HepG2 (cell line): Measurements from ENCODE around the gene COX6B1. TPM values are rescaled to one million over a fixed set of nuclear protein-coding genes. Genes with fewer than 3 reads are reported as not detected.

ENCODE experiments used
- E2F5 ChIP-seq: sonication (generic); formaldehyde crosslinking; conservative IDR thresholded peaks from 2 replicates; pipeline ENCODE4 v1.4.0; 2020; ENCODE audit warnings: missing genetic modification reagents
- ELF3 ChIP-seq: IDR thresholded peaks from 2 replicates; pipeline ENCODE4 v1.6.1; 2016; ENCODE audit warnings: missing genetic modification reagents, missing compliant biosample characterization
- EP300 ChIP-seq, 3 experiments: sonication (generic) in 1 of 3; formaldehyde crosslinking in 1 of 3; IDR thresholded peaks; 2 replicates each; pipeline versions ENCODE4 v1.5.1 to v1.6.1; 2011 to 2020; ENCODE audit warnings: low read depth in 2 of 3, low read length in 2 of 3, borderline replicate concordance in 1 of 3, improper control_type of control experiment in 1 of 3, mild to moderate bottlenecking in 1 of 3, missing genetic modification reagents in 1 of 3, moderate library complexity in 1 of 3
- GATAD1 ChIP-seq: IDR thresholded peaks from 2 replicates; pipeline ENCODE4 v1.6.1; 2016; ENCODE audit warnings: missing genetic modification reagents, missing compliant biosample characterization
- HNRNPL ChIP-seq: fragments of 200-400 bp; formaldehyde crosslinking; IDR thresholded peaks from 2 replicates; pipeline ENCODE4 v1.6.1; 2017; ENCODE audit warnings: mild to moderate bottlenecking, low read depth, low read length
- IKZF5 ChIP-seq: IDR thresholded peaks from 2 replicates; pipeline ENCODE4 v1.6.1; 2018; ENCODE audit warnings: missing genetic modification reagents, mild to moderate bottlenecking, missing compliant biosample characterization
- RXRA ChIP-seq: sonication (generic); formaldehyde crosslinking; IDR thresholded peaks from 2 replicates; pipeline ENCODE4 v1.5.1; 2020; ENCODE audit warnings: missing genetic modification reagents
- SMAD3 ChIP-seq: sonication (generic); formaldehyde crosslinking; IDR thresholded peaks from 2 replicates; pipeline ENCODE4 v1.4.0; 2020; ENCODE audit warnings: missing genetic modification reagents
- SP4 ChIP-seq: sonication (generic); formaldehyde crosslinking; IDR thresholded peaks from 2 replicates; pipeline ENCODE4 v1.8.1; 2023; ENCODE audit warnings: mild to moderate bottlenecking, missing genetic modification reagents
- TARDBP ChIP-seq: sonication (generic); formaldehyde crosslinking; IDR thresholded peaks from 2 replicates; pipeline ENCODE4 v1.8.0; 2022; ENCODE audit warnings: mild to moderate bottlenecking, missing genetic modification reagents
- TEAD3 ChIP-seq: optimal IDR thresholded peaks from 2 replicates; pipeline ENCODE3; 2016; ENCODE audit warnings: borderline replicate concordance
- ZBTB42 ChIP-seq: sonication (generic); formaldehyde crosslinking; IDR thresholded peaks from 2 replicates; pipeline ENCODE4 v1.5.0; 2020; ENCODE audit warnings: mild to moderate bottlenecking, missing genetic modification reagents
- ZNF138 ChIP-seq: sonication (generic); formaldehyde crosslinking; IDR thresholded peaks from 2 replicates; pipeline ENCODE4 v1.5.0; 2020; ENCODE audit warnings: mild to moderate bottlenecking, low read depth, missing genetic modification reagents
- ZNF160 ChIP-seq: sonication (generic); formaldehyde crosslinking; IDR thresholded peaks from 2 replicates; pipeline ENCODE4 v1.8.0; 2022; ENCODE audit warnings: mild to moderate bottlenecking, inconsistent platforms, missing genetic modification reagents
- ZNF256 ChIP-seq: sonication (generic); formaldehyde crosslinking; conservative IDR thresholded peaks from 2 replicates; pipeline ENCODE4 v1.4.0; 2020; ENCODE audit warnings: missing genetic modification reagents
- ZNF263 ChIP-seq: sonication (generic); formaldehyde crosslinking; IDR thresholded peaks from 2 replicates; pipeline ENCODE4 v1.4.0; 2020; ENCODE audit warnings: missing genetic modification reagents
- ZNF292 ChIP-seq: sonication (generic); formaldehyde crosslinking; IDR thresholded peaks from 2 replicates; pipeline ENCODE4 v1.8.1; 2022; ENCODE audit warnings: mild to moderate bottlenecking, low read depth, missing genetic modification reagents, borderline replicate concordance
- ZNF326 ChIP-seq: sonication (generic); formaldehyde crosslinking; IDR thresholded peaks from 2 replicates; pipeline ENCODE4 v1.4.0; 2020; ENCODE audit warnings: missing genetic modification reagents, borderline replicate concordance
- ZNF609 ChIP-seq: sonication (generic); formaldehyde crosslinking; IDR thresholded peaks from 2 replicates; pipeline ENCODE4 v1.4.0; 2020; ENCODE audit warnings: mild to moderate bottlenecking, missing genetic modification reagents, borderline replicate concordance
- ZNF691 ChIP-seq: sonication (generic); formaldehyde crosslinking; IDR thresholded peaks from 2 replicates; pipeline ENCODE4 v1.4.0; 2020; ENCODE audit warnings: missing genetic modification reagents, low read depth, mild to moderate bottlenecking, borderline replicate concordance
- polyA plus RNA-seq, 8 experiments: library from polyadenylated mRNA; depleted of rRNA in 3 of 8; stranded (reverse) in 7 of 8; unstranded in 1 of 8; fragments of >200 nt; fragmentation: Illumina TruSeq in 4 of 8; extraction: Trizol in 4 of 8; gene quantifications; 2 replicates each; pipeline versions ENCODE4 v1.2.1 to v1.2.3, GENCODE V29; 2011 to 2016; ENCODE audit warnings: low read depth in 4 of 8, missing spikeins in 1 of 8, mixed read lengths in 1 of 8; ENCODE audit not compliant: insufficient read depth in 1 of 8
- total RNA-seq, 5 experiments: library from RNA; depleted of rRNA; stranded (reverse); fragments of >200 nt; fragmentation: Illumina TruSeq; extraction: Trizol; gene quantifications; 2 replicates each; pipeline ENCODE4 v1.2.3, GENCODE V29; 2016; ENCODE audit warnings: low read depth in 1 of 5

Gene COX6B1
- total and polyA plus RNA-seq, 2 of the 13 experiments (the other 11 are each of a cell fraction or from before 2014, with no cell fraction given): 481 to 487 TPM

GRCh38 chr19:35612559-35613321, 35.4 kb upstream of the COX6B1 start, which contains the start of gene HAUS5 (continued):
- TF ChIP-seq ZNF609 (CRISPR knock-in tag) (0 out of 2 replicates have a peak, but pooled peaks have one; percentile 19), ZNF138 (CRISPR knock-in tag) (no peak), ZNF263 (CRISPR knock-in tag) (peak; percentile 61), RXRA (peak; percentile 50), GATAD1 (CRISPR knock-in tag) (peak; percentile 96), ZNF326 (CRISPR knock-in tag) (no peak), ZBTB42 (CRISPR knock-in tag) (no peak), ZNF160 (CRISPR knock-in tag) (no peak), ELF3 (CRISPR knock-in tag) (peak; percentile 26; the same call in 1 of the 2 replicates), ZNF691 (CRISPR knock-in tag) (0 out of 2 replicates have a peak, but pooled peaks have one; percentile 47), E2F5 (CRISPR knock-in tag) (peak; percentile 93), SMAD3 (CRISPR knock-in tag) (0 out of 2 replicates have a peak, but pooled peaks have one; percentile 30), TEAD3 (CRISPR knock-in tag) (peak; percentile 58), TARDBP (peak; percentile 73; the same call in 1 of the 2 replicates), EP300 (IDR thresholded peaks at IDR 0.05; ENCODE audit: low read depth in 2 of 2, low read length in 2 of 2) (peak in 1 of 2 experiments; percentile 55; a peak in 1 of 4 replicates), EP300 (CRISPR knock-in tag; IDR thresholded peaks at IDR 0.05; ENCODE audit: borderline replicate concordance) (no peak; the same call in 1 of the 2 replicates), ZNF256 (CRISPR knock-in tag) (0 out of 2 replicates have a peak, but pooled peaks have one; percentile 45), HNRNPL (peak; percentile 92), IKZF5 (CRISPR knock-in tag) (peak; percentile 80; the same call in 1 of the 2 replicates), ZNF292 (CRISPR knock-in tag) (peak; percentile 65; the same call in 1 of the 2 replicates), SP4 (CRISPR knock-in tag) (peak; percentile 46; the same call in 1 of the 2 replicates)
